DMS114 treated with DMSO at 0.1 percent for 48 hours (cell line): ENCODE measurements around the gene INTS13.
"Not testable (repeated sequence)": the region's sequence is repeated elsewhere in the genome, so short reads cannot be mapped to it uniquely, and the experiment has no call there.

Experiments
- DNase-seq: peaks from one replicate; lab custom pipeline; 2025; ENCODE audit not compliant: unreplicated experiment; lab: John Stamatoyannopoulos, UW

The INTS13 gene

DNA sequence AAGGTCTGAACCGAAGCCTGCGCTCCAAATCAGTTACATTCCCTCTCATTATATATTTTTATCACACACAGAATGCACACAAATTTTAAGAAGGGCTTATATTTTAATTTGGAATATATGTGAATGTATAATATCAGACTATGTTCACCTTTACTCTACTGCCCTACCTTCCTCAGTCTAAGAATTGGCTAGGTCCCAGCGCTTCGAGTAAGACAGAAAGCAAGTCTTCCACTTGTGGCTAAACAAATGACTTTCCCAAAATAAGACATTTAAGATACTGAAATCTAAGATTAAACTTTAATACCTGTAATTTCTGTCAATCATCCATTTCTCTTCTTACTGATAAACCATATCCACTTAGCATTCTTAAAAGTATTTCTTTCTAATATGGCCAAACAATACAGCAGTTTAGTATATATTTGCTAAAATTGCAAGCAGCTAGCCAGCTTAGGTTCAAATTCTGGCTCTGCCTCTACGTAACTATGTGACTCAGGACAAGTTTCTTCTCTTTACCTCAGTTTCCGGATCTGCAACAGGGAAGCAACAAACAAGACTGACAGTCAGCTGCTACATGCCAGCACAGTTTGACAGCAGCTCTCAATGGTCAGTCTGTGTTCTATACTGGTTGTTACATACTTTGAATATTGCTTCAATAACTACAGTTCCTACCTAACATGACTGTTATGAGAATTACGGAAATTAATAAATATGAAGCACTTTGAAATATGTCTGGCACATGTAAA is 2.0 kb downstream of the INTS13 start:
- no peak for DNase-seq

DNA sequence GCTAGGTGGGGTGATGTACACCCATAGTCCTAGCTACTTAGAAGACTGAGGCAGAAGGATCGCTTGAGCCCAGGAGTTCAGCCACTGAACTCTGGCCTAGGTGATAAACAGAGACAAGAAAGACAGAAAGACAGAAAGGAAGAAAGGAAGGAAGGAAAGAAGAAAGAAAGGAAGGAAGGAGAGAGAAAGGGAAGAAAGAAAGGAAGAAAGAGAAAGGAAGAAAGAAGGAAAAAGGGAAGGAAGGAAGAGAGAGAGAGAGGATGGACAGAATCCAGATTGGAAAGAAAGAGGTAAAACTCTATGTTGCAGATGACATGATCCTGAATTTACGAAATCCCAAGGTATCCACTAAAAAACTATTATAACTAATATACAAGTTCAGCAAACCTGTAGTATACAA is 8.2 kb downstream of the INTS13 start:
- DNase-seq, result no peak

DNA sequence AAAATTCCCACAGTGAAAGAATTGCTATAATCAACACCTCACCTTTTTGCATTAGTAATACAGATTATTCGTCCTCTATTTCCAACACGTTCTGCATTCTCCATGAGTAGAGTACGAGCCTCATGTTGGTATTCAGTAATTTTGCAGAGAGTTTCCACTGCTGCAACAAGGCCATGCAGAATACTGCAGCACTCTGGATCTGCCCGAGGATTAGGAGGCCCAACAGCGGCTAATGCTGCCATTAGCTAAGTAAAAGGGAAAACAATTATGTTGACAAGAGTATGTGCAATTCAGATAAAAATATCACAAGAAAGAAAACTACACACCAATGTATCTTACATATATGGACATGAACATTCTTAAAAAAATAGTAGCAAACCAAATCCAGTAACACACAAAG is 9.1 kb downstream of the INTS13 start:
- no peak for DNase-seq

DNA sequence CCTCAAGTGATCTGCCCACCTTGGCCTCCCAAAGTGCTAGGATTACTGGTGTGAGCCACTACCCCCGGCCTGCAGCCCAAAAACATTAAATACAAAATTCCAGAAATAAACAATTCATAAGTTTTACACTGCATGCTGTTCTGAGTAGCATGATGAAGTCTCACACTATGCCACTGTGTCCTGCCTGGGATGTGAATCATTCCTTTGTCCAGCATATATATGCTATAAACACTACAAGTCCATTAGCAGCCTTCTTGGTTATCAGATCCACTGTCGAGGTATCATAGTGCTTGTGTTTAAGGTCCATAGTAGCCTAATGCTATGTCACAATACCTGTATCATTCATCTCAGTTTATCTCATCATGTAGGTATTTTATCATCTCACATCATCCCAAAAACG is 15.9 kb downstream of the INTS13 start:
- DNase-seq, result no peak

DNA sequence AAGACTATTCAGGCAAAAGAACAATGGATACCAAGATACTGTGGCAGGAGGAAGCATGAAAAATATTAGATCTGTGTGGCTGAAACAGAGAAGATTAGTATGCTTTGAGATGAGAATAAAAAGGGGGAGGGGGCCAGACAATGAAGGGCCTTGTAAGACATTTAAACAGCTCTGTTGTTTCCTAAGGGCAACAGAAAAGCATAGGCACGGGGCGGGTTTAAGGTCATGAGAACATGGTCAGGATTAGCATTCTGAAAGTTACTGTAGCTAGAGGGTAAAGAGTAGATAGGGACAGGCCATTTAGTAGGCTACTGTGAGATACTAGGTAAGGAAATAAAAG is 18.6 kb downstream of the INTS13 start:
- no peak for DNase-seq

DNA sequence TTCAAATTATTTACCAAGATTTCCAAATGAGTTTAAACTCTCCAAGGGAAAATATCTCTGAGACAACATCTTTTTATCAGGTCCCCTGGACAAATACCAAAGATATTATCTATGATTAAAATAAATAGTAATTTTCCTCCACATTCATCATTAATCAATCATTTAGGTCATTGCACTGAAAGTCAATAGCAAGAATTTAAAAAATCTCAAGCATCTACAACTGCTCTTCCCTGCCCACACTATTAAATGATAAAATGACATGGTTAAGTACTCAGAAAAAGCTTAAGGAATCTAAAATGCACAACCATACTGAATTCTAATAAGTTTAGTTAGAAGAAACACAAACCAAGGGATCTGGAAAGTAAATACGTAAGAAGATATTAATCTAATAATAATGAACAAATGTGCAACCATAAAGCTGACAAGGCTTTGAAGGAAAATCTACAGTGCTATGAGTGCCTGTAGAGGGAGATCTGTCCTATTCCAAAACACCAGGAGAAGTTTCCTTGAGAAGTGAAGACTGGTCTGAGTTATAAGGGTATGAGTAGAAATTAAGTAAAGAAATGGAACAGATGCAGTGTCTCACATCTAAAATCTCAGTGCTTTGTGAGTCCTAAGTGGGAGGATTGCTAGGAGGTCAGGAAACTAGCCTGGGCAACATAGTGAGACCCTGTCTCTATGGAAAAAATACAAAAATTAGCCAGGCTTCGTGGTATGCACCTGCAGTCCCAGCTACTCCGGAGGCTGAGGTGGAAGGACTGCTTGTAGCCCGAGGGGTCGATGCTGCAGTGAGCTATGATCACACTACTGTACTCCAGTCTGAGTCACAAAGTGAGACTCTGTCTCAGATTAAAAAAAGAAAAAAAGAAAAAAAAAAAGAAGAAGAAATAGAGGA is 19.2 kb downstream of the INTS13 start:
- no peak for DNase-seq

DNA sequence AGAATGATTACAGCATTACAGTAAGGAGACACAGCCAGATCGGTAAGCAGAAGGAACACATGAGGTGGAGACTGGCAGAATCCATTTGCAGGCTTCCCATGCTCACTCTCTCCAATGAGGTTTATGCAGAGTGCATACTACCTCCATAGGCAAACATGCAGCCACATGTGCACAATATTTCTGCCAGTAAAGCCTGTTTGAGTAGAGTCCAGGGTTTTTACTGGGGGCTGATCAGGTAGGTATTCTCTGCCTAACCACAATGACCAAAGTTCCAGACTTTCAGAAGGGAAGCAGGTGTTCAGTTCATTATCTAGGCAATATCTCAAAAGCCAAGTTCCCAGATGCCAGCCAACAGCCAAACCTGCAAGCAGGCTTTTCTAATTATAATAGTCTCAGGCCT is 31.1 kb downstream of the INTS13 start:
- no peak for DNase-seq

DNA sequence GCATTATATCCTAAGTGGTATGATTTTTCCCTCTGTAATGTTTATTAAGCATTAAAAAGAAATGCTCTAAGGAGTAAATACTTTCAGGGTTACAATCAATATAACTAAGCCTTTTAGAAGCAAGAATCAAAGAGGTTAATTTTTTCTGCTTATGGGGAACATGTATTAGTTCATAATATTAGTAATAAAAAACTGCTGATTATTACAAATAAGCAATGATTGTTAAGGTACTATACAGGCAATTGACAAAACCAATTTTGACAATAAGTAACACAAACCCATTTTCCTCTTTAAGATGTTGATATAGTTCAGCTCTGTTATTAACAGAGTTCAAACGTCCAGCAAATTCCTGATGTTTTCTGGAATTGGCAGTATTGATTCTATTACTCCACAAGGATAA is 31.8 kb downstream of the INTS13 start:
- no peak for DNase-seq

DNA sequence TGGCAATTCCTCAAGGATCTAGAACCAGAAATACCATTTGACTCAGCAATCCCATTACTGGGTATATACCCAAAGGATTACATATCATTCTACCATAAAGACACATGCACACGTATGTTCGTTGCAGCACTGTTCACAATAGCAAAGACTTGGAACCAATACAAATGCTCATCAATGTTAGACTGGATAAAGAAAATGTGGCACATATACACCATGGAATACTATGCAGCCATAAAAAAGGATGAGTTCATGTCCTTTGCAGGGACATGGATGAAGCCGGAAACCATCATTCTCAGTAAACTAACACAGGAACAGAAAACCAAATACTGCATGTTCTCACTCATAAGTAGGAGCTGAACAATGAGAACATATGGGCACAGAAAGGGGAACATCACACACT is 34.4 kb downstream of the INTS13 start:
- not testable (repeated sequence) for DNase-seq

DNA sequence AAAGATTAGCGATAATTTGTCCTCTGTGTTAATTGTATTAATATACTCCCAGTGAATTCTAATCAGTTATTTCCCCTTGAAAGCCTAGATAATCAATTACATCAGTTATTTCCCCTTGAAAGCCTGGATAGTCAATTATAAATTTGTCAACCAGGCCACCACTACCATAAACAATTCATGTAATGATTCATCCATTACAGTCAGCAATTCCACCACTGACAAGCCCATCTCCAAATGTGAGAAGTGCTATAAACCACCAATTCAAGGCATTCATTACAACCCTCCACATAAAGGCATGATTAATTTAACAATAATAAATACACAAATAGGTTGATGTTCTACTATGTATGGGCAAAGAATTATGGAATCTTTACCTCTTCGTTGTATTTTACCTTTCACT is 40.9 kb downstream of the INTS13 start:
- DNase-seq, result no peak

DNA sequence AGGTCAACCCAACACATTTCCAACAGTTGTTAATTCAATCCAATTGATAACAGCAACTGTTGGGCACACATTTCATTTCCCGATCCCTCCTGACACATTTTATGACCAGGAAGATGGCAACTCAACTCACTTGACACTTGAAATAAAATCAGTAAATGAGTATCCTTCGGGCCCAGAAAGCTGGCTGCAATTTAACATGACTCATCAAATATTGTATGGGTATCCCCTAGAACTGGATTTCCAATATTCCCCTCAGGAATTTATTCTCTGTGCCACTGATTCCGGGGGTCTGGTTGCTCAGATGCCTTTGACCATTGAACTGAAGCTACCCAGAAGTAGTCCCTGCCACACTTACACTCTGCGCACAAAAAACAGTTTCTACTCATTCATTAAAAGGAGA is 42.1 kb downstream of the INTS13 start:
- DNase-seq, result no peak

DNA sequence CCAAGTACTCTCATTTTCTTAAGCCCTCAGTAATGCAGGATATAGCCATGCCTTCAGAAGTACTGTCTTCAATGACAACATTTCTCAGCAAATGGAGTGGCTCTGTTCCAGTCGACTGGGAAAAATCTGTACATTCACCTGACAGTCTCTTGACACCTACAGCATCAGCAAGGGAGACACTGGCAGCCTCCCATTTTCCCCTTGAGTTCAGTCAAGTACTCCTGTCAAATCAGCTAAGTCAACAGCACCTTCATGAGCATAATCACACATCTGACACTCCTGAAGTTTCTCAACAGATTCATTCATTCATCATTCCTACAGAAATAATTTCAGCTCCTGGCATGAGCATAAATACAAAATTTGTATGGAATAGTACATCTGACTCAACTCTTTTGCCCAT is 46.1 kb downstream of the INTS13 start:
- no peak for DNase-seq

DNA sequence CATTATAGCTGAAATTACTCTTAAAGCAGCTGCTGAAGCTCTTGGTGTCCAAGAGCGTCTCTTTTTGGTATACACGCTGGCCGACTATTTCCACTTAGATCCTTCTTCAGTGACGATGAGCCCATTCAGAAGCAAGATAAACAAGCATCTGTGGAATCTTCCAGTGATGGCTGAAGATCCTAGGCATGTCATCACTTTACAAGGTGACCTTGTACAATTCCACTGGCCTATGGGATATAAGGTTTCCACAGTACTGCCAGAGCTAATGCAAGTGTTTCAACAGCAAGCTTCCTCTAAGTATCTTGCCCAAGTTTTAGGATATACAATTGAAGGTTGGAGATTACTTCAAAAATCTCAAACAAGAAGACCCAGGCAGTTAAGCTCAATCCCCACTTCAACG is 47.0 kb downstream of the INTS13 start:
- no peak for DNase-seq

DNA sequence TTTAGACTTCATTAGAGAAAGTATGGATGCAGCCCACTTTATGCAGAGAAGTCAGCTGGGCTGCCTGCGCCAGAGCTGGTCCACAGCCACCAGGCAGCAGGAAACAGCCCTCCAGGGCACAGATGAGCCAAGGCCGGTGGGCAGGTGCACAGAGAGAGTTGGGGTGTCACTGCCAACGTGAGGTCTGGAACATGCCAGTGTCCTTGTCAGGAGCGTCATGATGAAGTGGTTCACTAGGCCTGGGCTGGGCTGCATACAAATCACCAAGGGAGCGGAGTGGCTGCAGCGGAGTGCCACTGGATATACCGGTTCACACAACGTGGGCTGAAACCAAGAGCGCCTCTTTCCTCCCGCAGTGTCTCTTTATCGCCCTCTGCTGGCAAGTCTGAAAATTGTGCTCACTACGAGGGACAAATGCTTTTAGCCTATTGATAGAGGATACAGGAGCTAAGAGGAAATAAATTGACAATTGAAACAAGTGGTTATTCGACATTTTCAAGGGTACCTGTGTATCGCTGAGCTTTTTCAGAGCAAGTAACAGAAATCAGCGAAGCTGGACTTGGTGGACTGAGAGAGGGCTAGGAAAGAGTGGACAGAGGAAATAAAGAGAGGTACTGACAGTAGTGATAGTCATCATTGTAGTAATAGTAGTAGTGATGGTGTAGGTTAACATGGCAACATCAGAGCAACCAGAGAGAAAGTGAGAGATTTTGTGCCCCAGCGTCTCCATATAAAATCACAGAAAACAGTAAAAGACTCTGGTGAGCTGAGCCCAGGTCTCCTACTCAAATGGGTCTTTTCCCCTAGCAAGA is 52.8 kb downstream of the INTS13 start:
- DNase-seq, result peak; percentile 87

DNA sequence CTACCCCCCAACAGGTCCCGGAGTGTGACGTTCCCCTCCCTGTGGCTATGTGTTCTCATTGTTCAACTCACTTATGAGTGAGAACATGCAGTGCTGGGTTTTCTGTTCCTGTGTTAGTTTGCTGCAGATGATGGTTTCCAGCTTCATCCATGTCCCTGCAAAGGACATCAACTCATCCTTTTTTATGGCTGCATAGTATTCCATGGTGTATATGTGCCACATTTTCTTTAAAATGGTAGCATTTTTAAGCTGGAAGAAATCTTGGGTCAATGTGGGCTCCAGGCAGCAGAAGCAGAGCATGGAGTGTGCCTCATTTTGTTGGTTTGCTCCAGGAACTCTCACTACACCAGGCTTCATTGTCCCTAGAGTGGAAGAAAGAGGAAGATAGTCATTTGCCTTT is 57.2 kb downstream of the INTS13 start:
- no peak for DNase-seq

DNA sequence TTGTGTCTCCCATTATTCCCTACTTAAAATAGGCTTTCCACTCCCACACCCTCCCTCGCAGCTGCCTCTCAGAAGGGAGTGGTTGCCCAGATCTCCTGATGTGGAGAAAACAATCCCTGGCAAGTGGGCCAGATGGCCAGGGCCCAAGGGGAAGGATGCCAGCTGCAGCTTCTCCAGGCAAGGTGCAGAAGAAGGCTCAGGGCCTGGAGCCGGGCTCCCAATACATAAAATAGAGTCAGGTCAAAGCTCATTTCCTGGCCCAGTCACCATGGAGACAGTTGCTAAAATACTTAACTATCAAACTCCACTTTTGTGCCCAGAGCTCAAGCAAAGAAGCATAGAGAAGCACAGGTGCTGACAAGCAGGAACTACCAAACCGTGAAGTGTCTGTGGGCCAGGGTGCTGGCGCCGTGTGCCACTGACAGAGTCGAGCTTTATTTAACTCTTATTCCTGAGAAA is 59.1 kb downstream of the INTS13 start:
- no peak for DNase-seq

DNA sequence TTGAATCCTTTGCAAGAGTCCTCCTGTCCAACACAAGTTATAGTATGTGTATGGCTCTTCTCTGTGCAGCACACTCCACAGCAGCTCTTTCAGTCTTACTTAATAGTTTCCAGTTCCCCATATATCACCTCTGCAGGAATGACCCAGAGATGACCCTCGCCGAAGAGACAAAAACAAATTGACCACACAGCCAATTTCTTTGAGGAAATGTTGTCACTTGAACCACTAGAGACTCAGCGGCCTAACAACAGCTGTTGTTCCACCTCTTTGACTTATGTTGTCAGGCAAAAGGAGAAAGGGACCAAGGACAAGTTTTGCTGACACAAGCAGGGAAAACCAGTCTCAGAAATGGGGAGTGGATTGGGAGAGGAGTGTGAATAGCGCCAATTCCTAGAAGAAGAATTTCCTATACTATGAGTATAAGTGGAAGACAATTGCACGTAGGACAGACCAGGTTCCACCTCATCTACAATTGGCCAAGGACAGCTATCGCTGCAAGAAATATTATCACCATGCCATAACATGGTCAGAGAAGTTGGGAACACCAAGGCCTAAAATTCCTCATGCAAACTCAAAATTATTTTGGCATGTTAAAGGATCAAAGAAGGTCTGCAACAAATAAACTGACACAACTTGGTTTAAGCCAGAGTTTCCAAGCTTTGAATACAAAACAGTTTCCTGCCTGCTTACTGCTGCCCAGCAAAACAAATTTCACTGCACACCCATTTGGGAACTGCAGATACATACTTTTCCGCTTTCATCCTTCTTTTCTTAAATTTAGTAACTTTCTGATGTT is 63.1 kb downstream of the INTS13 start:
- DNase-seq, result no peak

DNA sequence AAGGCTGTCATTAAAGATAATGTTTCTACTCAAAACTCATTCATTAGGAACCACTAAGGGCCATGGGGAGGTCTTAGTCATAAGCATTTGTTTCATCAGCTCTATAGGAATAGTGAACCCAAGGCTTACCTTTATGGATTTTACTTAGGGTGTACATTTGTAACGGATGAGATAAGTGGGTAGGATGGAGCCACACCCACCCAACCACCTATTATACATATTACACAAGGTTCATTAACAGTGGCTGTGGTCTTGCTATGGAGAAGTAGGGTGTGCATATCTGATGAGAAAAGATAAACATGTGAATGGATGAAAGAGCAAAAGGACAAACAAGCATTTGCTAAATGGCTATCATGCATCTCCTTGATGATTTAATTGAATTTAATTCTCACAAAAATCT is 65.2 kb downstream of the INTS13 start:
- no peak for DNase-seq

DNA sequence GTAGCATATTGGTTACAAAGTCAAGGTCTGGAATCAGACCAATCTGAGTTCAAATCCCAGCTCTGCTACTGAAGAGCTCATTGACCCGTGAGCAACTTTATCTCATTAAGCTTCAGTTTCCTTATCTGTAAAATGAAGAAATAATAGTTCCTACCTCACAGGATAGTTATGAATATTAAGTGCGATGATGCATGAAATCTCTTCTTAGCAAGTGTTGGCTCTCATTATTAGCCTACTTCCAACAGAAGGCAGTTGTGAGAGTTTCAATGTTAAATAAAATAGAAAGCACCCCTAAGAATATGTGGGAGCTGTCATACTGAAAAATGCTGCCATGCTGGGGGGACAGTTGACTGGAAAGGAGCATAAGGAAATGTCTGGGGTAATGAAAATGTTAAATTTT is 65.8 kb downstream of the INTS13 start:
- DNase-seq, result no peak

DNA sequence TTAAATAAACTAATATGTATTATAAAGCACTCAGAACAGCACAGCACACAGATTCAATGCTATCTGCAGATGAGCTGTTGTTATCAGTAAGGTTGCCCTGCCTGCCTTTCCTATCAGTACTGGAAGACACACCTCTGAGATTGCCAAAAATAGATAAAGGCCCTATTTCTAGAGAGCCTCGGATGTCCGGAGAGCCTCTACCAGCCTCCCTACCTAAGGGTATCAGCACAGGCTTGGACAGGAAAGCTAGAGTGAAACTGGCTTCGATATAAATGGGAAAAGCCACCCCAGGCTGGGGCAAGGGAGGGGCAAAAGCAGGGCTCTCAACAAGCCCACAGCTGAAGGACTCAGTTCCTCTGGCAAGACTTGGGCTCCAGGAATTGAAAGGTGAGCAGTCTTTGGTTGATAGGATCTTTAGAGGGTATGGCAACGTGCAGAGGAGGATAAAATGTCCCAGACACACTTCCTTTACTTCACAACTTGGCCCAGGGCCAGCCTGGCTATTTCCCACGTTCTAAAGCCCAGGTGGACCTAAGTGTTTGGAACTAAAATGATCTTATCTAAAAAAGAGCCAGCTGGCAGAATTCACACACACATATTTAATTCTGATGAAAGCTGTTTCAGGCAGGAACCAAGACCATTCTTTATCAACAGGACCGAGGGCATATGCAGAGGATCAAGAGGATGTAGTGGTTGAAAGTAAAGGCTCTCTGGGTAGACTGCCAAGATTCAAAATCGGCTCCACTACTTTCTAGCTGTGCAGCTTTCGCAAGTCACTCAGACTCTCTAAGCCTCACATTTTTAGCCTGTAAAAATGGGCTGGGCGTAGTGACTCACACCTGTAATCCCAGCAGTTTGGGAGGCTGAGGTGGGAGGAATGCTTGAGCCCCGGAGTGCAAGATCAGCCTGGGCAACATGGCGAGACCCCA is 67.0 kb downstream of the INTS13 start:
- no peak for DNase-seq
